Epithelial cell of proximal tubule (primary cell): ENCODE measurements around the gene LRRC74B. TPM values are rescaled to one million over a fixed set of nuclear protein-coding genes. Genes with fewer than 3 reads are reported as not detected.

Experiments used
- DNase-seq: peaks from one replicate; pipeline ENCODE4 v3.0.0-alpha.2; 2011; ENCODE audit warnings: low read depth
- H3K4me3 ChIP-seq: 2 replicates; pipeline ENCODE4 v1.5.1; 2011; ENCODE audit warnings: low read depth, mild to moderate bottlenecking, low read length
- total RNA-seq: library from RNA; depleted of rRNA; stranded (reverse); fragments of >200 nt; gene quantifications from 2 replicates; pipeline ENCODE4 v1.2.3, GENCODE V29; 2015
- TF ChIP-seq, protein P1 (sequence below): conservative IDR thresholded peaks from 2 replicates; pipeline ENCODE4 v1.5.1; 2012; ENCODE audit warnings: low read depth, mild to moderate bottlenecking, low read length

Gene LRRC74B
- total RNA-seq, 1 donor from 2014 or later, result not detected

DNA sequence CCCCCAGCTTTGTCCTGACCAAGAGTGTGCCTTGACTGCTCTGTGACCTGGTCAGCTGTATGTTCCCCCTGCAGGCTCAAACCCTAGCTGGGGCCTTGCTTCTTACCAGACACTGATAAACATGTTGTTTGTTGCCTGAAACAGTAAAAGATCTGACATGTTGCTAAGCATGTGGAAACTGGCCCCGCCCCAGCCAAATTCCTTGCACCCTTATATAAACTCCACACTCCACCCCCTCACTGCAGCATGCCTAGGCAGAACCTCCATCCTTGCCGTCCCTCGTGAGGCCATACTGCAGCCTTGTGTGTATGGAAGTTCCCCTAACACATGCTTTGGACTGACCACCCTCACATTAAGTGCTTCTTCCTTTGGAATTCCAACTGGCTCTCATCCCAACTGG lies 27.3 kb downstream of the LRRC74B start:
- TF ChIP-seq, protein P1, sequence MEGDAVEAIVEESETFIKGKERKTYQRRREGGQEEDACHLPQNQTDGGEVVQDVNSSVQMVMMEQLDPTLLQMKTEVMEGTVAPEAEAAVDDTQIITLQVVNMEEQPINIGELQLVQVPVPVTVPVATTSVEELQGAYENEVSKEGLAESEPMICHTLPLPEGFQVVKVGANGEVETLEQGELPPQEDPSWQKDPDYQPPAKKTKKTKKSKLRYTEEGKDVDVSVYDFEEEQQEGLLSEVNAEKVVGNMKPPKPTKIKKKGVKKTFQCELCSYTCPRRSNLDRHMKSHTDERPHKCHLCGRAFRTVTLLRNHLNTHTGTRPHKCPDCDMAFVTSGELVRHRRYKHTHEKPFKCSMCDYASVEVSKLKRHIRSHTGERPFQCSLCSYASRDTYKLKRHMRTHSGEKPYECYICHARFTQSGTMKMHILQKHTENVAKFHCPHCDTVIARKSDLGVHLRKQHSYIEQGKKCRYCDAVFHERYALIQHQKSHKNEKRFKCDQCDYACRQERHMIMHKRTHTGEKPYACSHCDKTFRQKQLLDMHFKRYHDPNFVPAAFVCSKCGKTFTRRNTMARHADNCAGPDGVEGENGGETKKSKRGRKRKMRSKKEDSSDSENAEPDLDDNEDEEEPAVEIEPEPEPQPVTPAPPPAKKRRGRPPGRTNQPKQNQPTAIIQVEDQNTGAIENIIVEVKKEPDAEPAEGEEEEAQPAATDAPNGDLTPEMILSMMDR, result no peak
- no peak overlapping the region for H3K4me3 ChIP-seq
- DNase-seq, result no peak

DNA sequence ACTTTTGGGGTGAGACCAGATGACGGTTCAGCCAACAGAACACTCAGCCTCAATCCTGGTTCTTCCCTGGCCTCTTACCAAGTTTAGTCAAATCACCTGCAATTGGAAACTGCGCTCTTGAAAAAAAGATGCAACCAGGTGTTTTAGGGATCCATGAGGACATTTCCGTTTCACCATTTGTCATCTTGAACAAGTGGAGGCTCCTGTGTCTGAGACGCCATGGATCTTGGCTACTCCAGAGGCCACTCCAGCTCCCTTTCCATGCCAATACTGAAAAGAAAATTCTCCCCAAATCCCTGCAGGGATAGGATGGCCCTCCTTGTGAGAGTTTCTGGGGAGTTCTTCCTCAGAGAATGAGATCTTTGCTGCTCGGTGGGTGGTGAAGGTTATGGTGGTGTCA lies 27.7 kb downstream of the LRRC74B start:
- H3K4me3 ChIP-seq, result no peak overlapping the region
- DNase-seq, result no peak
- TF ChIP-seq, protein P1, result no peak

DNA sequence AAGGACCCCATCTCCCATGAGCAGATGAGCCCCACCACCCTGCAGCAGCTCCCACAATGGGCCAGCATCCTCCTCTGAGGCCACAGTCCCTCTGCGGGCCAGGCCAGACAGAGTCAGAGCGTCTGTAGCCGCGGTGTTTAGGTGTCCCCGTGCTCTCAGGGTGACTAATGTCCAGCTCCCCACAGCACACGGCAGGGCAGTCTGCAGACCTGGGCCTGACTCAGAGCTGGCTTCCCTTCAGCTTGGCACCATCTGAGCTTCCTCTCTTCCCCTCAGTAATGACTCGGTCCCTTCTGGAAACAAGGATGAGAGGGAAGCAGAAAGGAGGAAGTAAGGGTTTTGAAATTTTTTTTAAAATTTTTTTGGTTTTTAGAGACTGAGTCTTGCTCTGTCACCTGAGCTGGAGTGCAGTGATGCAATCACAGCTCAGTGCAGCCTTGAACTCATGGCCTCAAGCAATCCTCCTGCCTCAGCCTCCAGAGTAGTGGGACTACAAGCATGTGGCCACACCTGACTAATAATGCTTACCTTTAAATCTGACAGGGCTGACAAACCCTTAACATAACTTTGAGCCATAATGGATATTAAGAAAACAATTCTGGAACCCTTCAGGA lies 28.5 kb downstream of the LRRC74B start:
- DNase-seq, result no peak
- no peak overlapping the region for H3K4me3 ChIP-seq
- TF ChIP-seq, protein P1, result no peak

DNA sequence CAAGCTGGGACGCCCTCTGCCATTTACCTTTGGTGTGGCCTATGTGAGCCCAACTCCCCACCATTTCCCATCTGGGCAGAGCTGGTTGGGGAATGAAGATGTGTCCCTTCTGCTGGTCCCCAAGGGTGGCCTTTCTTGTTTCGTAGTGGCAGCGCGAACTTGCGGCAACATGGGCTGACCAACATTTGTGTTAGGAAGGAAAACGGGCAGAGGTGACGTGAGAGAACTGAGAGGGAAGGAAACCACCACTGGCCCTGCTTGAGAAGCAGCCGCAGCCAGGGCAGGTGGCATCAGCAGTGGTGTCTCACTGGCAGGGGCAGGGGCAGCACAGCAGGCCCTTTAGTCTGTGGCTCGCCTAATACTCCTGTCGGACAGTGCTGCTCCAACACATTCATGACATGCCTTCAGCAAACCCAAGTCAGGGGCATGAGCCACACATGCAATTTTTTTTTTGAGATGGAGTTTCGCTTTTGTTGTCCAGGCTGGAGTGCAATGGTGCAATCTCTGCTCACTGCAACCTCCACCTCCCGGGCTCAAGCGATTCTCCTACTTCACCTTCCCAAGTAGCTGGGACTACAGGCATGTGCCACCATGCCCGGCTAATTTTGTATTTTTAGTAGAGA lies 29.9 kb downstream of the LRRC74B start:
- no peak overlapping the region for H3K4me3 ChIP-seq
- TF ChIP-seq, protein P1, result no peak
- no peak for DNase-seq

DNA sequence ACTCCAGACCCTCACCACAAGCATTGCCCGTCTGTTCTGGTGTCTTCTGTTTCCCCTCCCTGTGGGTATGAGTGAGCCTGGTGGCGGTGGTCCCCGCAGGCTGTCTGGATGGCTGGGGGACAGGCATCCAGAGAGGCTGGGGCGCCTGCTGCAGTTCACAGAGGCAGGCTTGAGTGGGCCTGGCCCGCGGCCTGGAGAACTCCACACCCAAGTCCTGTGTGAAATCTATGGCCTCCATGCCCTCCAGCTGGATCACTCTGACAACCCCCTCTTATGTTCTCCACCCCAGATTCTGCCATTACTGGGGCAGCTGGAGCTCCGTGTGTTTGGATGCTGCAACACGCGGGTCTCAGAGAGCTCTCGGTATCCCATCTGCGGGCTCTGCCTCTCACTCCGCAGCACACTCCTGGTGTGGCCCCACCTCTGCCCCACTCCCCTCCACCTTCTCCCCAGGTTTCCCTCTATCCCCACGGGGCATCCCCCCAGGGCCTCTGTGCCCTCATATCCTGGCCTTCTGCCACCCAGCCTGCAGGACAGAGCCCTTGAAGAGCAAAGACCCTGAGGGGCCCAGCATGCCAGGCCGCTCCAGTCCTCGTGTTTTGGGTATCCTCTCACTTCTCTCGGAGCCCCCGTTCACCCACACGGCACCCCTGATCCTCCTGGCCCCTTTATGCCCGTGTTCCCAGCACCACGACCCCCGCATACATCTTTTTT lies 31.3 kb downstream of the LRRC74B start:
- DNase-seq, result no peak
- no peak overlapping the region for H3K4me3 ChIP-seq
- TF ChIP-seq, protein P1, result no peak

DNA sequence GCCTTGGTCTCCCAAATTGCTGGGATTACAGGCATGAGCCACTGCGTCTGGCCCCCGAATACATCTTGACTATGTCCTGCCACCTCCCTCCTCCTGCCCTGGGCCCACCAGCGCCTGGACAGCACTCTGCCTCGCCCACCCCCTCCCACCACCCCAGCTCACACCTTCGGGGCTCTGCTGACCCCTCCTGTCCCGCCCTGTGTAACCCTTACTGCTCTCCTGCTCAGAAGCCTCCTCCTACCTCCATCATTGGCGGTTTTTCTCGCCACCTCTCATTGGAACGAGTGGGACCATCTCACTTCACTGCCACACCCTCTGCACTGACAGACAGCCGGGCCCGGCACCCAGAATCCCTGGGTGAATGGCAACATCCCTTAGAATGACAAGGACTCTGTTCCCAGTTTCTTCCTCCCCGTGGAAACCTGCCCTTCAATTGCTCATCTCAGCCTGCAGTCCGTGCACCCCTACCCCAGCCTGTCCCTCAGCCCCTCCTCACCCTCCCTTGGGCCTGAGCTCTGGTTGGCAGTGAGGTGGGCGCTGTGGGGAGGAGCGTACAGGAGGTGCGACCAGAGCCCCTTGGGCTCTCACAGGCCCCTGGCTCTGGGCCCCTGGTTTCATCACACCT lies 32.2 kb downstream of the LRRC74B start:
- no peak overlapping the region for H3K4me3 ChIP-seq
- TF ChIP-seq, protein P1, result no peak
- DNase-seq, result no peak
